GM19035 (cell line): ENCODE measurements around the gene CHML.
A peak's percentile ranks its signal among the peaks of the same experiment; 100 is the strongest.
"Not testable (repeated sequence)": the region's sequence is repeated elsewhere in the genome, so short reads cannot be mapped to it uniquely, and the experiment has no call there.

Experiments
- ATAC-seq: cut with Tn5 transposase; IDR thresholded peaks from one replicate; pipeline ENCODE4 v1.9.1; 2021; ENCODE audit not compliant: unreplicated experiment

CHML gene, protein sequence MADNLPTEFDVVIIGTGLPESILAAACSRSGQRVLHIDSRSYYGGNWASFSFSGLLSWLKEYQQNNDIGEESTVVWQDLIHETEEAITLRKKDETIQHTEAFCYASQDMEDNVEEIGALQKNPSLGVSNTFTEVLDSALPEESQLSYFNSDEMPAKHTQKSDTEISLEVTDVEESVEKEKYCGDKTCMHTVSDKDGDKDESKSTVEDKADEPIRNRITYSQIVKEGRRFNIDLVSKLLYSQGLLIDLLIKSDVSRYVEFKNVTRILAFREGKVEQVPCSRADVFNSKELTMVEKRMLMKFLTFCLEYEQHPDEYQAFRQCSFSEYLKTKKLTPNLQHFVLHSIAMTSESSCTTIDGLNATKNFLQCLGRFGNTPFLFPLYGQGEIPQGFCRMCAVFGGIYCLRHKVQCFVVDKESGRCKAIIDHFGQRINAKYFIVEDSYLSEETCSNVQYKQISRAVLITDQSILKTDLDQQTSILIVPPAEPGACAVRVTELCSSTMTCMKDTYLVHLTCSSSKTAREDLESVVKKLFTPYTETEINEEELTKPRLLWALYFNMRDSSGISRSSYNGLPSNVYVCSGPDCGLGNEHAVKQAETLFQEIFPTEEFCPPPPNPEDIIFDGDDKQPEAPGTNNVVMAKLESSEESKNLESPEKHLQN

GRCh38 chr1:241640149-241640866 is at the start of gene CHML, which contains the start of gene OPN3:
CHML (minus strand) TSS chr1:241640369; CDS start chr1:241635766, 4,603 bp downstream.
OPN3 (minus strand) TSS chr1:241640369; CDS start chr1:241640254, 115 bp downstream.
- ATAC-seq = peak; percentile 90

DNA sequence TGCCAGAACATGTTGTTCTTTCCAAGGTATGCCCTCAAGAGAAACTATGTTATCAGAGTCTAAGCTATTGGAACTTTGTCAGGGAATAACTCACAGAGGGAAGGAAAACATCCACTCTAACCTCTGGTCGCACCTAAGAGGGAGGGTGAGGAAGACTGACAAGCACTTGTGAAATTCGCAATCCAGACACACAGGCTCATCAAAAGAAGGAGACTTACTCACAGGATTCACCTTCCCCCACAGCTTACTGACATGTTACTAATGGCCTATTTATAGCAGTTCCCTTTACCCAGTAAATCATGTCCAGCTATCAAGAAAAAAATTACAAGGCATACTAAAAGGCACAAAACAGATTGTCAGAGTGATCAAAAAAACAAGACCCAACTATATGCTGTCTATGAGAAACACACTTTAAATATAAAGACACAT is 48.8 kb upstream of the CHML start:
- ATAC-seq = no peak

- no peak for ATAC-seq
These were observed 43.9 kb upstream of the CHML start for GRCh38 chr1:241684108-241684507.

- no peak for ATAC-seq
These were observed 42.8 kb upstream of the CHML start for GRCh38 chr1:241682921-241683320.

GRCh38 chr1:241681861-241682448 is 41.8 kb upstream of the CHML start:
- ATAC-seq = not testable (repeated sequence)

- no peak for ATAC-seq
These were observed 39.8 kb upstream of the CHML start for GRCh38 chr1:241679961-241680360.

GRCh38 chr1:241679404-241679803 is 39.2 kb upstream of the CHML start:
- ATAC-seq = no peak

- no peak for ATAC-seq
These were observed 38.4 kb upstream of the CHML start for GRCh38 chr1:241678536-241678935.

GRCh38 chr1:241677201-241677600 is 37.0 kb upstream of the CHML start:
- peak; percentile 90 for ATAC-seq

DNA sequence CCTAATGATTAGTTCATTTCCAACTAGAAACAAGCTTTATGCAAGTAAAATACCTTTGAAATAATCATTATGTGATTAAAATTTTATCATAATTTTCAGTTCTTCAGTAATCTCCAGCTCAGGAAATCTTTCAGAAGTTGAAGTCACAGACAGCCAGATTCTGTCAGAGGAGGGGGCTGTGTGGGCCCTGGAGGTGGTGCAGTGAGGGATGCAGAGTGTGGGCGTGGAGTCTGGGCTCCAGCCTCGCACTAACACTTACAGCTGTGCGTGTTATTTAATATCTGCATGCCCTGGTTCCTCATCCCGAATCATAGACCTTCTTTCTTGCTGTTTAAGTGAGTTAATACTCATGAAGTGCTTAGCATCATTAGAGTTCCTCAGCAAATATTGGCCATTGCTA is 35.8 kb upstream of the CHML start:
- no peak for ATAC-seq

GRCh38 chr1:241674805-241675384 is 34.7 kb upstream of the CHML start:
- ATAC-seq = no peak

GRCh38 chr1:241672301-241672700 is 32.1 kb upstream of the CHML start:
- ATAC-seq = no peak

DNA sequence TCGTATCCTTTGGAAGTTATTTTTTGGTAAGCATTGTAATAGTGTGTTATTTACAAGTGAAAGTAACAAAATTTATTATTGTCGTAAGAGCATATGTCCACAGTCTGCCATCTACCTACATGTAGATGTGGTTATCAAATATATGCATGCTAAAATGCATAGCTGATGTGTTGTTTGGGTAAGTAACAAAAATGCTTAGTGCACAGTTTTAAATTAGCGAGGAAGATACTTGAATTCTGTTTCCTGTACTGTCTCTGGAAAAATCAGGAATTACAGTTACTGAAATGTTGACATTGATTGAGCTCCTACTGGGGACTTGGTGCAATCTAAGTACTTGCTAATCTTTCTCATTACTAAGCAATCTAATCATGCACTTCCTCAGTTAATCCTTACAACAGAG is 26.2 kb upstream of the CHML start:
- ATAC-seq = no peak

- no peak for ATAC-seq
These were observed 20.3 kb upstream of the CHML start for GRCh38 chr1:241660424-241660972.

DNA sequence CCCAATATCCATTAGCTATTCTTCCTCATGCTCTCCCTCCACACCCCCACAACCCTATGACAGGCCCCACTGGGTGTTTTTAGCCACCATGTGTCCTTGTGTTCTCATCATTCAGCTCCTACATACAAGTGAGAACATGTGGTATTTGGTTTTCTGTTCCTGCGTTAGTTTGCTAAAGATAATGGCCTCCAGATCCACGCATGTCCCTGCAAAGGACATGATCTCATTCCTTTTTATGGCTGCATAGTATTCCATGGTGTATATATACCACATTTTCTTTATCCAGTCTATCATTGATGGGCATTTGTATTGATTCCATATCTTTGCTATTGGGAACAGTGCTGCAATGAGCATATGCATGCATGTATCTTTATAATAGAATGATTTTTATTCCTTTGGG is 18.8 kb upstream of the CHML start:
- not testable (repeated sequence) for ATAC-seq

DNA sequence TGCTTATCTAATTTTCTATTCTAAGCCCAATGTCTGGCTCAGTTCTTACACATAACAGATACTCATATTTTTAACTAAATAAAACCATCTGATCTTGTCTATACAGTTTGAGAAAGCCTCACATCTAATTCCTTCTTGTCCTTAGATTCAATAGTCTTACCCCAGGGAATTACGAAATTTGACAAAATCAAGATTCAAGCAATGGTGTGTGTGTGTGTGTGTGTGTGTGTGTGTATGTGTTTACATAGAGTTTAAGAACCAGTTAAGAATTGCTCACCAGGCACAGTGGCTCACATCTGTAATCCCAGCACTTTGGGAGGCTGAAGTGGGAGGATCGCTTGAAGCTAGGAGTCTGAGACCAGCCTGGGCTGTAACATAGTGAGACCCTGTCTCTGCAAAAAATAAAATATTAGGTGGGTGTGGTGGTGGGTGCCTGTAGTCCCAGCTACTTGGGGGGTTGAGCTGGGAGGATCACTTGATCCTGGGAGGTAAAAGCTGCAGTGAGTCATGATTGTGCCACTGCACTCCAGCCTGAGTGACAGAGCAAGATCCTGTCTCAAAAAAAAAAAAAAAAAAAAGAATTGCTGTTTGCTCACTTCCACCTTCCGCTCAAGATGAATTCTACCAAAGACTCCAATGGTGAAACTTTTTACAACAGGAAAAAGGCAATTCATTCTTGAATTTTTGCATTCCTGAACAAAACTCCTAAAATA is 18.1 kb upstream of the CHML start:
- no peak for ATAC-seq

- no peak for ATAC-seq
These were observed 14.5 kb upstream of the CHML start for GRCh38 chr1:241654641-241655040.

GRCh38 chr1:241654019-241654418 is 13.8 kb upstream of the CHML start:
- ATAC-seq = no peak

DNA sequence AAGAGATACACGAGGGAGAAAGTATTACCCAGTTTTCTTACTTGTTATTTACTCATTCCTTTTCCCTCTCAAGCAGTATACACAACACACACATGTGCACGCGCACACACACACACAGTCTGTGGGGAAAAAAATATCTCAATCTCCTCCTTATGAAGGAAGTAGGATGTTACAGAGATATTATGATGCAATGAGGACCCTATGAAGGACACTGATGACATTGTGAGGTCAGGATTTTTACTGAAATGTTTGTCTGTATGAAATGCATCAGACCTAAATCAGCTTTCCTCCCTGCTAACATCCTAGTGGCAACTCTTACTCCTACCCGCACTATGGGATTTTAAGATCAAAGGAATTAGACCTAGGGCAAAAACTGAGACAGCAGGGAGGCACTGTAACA is 11.8 kb upstream of the CHML start, which contains the start of gene WDR64:
Gene WDR64, plus strand, starts transcription at position 270 of the 400 bp plus-strand sequence. CDS start 204 bp downstream, outside the sequence.
- ATAC-seq = no peak

- ATAC-seq = no peak
These were observed 8.0 kb upstream of the CHML start for GRCh38 chr1:241648159-241648558.
